ENCODE measurements around the gene AGPAT2.

Gene AGPAT2

GRCh38 chr9:136686794-136687711 is at the start of gene AGPAT2:
AGPAT2 (minus strand) TSS chr9:136687457; CDS start chr9:136687357, 100 bp downstream.
- peak; percentile 32 to 35 for DNase-seq (ENCODE audit: low read depth in 2 of 2)

GRCh38 chr9:136735812-136736480 is 48.7 kb upstream of the AGPAT2 start:
- no peak for DNase-seq (ENCODE audit: low read depth in 2 of 2)

- DNase-seq (ENCODE audit: low read depth in 2 of 2), result no peak
Observed at GRCh38 chr9:136734837-136735496, 47.7 kb upstream of the AGPAT2 start.

- no peak for DNase-seq (ENCODE audit: low read depth in 2 of 2)
Observed at GRCh38 chr9:136733611-136734010, 46.4 kb upstream of the AGPAT2 start.

- no peak for DNase-seq (ENCODE audit: low read depth in 2 of 2)
Observed at GRCh38 chr9:136732444-136733178, 45.4 kb upstream of the AGPAT2 start.

GRCh38 chr9:136729926-136730325 is 42.7 kb upstream of the AGPAT2 start:
- DNase-seq (ENCODE audit: low read depth in 2 of 2), result no peak

- DNase-seq (ENCODE audit: low read depth in 2 of 2), result no peak
Observed at GRCh38 chr9:136729144-136729543, 41.9 kb upstream of the AGPAT2 start.

GRCh38 chr9:136728548-136729123 is 41.4 kb upstream of the AGPAT2 start:
- DNase-seq (ENCODE audit: low read depth in 2 of 2), result no peak

- peak; percentile 81 to 83 for DNase-seq (ENCODE audit: low read depth in 2 of 2)
Observed at GRCh38 chr9:136728080-136728547, 40.9 kb upstream of the AGPAT2 start.

- no peak for DNase-seq (ENCODE audit: low read depth in 2 of 2)
Observed at GRCh38 chr9:136726631-136727191, 39.5 kb upstream of the AGPAT2 start.

- DNase-seq (ENCODE audit: low read depth in 2 of 2), result no peak
Observed at GRCh38 chr9:136726118-136726517, 38.9 kb upstream of the AGPAT2 start.

GRCh38 chr9:136725612-136726011 is 38.4 kb upstream of the AGPAT2 start:
- no peak for DNase-seq (ENCODE audit: low read depth in 2 of 2)

- DNase-seq (ENCODE audit: low read depth in 2 of 2), result no peak
Observed at GRCh38 chr9:136724772-136725171, 37.5 kb upstream of the AGPAT2 start.

GRCh38 chr9:136723989-136724388 is 36.7 kb upstream of the AGPAT2 start:
- DNase-seq (ENCODE audit: low read depth in 2 of 2), result no peak

- no peak for DNase-seq (ENCODE audit: low read depth in 2 of 2)
Observed at GRCh38 chr9:136723362-136723976, 36.2 kb upstream of the AGPAT2 start.

- no peak for DNase-seq (ENCODE audit: low read depth in 2 of 2)
Observed at GRCh38 chr9:136722969-136723356, 35.7 kb upstream of the AGPAT2 start.

- DNase-seq (ENCODE audit: low read depth in 2 of 2), result no peak
Observed at GRCh38 chr9:136722093-136722968, 35.1 kb upstream of the AGPAT2 start.

- no peak for DNase-seq (ENCODE audit: low read depth in 2 of 2)
Observed at GRCh38 chr9:136721339-136722092, 34.3 kb upstream of the AGPAT2 start.

- DNase-seq (ENCODE audit: low read depth in 2 of 2), result no peak
Observed at GRCh38 chr9:136720898-136721338, 33.7 kb upstream of the AGPAT2 start.
